Measurements from ENCODE around the gene SMYD4.

The SMYD4 gene

DNA sequence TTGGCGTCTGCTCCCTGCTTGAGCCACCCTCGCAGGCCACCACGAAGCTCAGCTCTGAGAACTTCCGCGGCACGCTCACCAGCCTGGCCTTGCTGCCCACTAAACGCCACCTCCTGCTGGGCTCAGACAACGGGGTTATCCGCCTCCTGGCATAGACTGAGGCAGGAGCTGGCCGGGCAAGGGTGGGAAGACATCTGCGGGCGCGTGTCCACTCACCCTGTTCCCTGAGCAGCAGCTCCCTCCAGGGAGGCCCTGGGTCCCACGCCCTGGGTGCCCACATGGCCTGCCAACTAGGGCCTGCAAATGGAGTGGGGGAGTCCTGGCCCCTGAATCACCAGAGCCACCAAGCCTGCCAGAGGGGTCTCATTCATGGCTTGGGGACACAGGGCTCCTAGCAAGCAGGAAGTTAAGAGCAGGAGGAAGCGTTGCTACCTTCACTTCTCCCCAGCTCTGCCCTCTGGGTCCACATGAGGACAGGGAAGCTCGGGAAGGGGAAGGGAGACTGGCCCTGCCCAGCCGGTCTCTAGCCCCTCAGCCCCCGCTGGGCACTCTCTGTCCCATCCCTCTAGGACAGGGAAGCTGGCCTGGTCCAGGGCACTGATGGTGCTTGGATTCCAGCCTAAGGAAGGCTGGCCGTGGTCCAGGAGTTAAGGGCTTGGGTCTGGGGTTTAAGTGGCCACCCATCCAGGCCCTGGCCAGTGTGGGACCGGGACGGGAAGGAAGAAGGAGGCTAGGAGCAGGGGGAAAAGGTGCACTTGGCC lies 92.0 kb downstream of the SMYD4 start:
- no peak for TF ChIP-seq JUND (IDR thresholded peaks at IDR 0.05; ENCODE audit: low read depth)
- DNase-seq (ENCODE audit: low read depth in 1 of 2, low spot score in 1 of 2), result no peak
- in situ Hi-C loops (cut with HindIII; ENCODE audit: low pct_unique_long_range_greater_than_20kb, low sequenced_read_pairs), result no loop called here

DNA sequence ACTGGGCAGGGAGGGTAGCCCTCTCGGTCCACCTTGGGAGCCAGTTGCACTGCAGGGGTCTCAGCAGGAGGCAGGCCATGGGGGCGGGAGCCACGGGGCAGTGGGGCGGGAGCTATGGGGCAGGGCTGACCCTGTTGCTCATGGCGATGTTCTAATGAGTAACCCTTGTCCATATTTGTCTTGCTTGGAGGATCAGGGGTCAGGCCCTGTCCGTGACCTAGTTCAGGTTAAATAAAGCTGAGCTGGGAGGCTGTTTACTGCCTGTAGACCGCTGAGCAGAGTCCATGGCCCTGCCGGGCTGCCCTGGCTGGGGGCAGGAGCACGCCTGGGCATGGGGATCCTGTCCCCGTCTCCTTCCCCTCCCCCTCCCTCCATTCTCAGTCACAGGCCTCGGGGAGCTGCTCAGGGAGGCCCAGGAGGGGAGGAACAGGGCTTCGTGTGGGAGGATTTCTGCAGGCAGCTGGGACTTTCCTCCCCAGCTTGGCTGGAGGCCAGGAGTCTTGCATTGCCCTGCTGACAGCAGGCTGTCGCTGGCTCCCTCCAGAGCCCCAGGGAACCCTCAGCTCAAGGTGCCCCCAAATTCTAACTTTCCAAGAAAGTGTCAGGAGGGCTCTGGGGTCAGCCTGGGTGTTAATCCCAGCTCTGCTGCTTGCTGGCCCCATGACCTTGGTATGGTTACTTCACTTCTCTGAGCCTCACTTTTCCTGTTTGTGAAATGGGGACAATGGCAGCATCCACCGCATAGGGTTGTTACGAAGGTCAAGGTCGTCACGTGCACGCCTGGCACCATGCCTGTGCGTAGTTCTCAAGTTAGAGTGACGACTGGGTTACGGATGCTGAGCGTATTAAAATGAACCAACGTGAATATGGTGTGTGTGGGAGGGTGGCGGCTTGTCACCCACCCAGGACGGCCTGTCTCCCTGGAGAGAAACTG lies 93.1 kb downstream of the SMYD4 start:
- TF ChIP-seq JUND (IDR thresholded peaks at IDR 0.05; ENCODE audit: low read depth), result no peak
- no peak for DNase-seq (ENCODE audit: low read depth in 1 of 2, low spot score in 1 of 2)
- in situ Hi-C loops (cut with HindIII; ENCODE audit: low pct_unique_long_range_greater_than_20kb, low sequenced_read_pairs), result no loop called here

- in situ Hi-C loops (cut with HindIII; ENCODE audit: low pct_unique_long_range_greater_than_20kb, low sequenced_read_pairs), result no loop called here
- no peak for DNase-seq (ENCODE audit: low read depth in 1 of 2, low spot score in 1 of 2)
- no peak for TF ChIP-seq JUND (IDR thresholded peaks at IDR 0.05; ENCODE audit: low read depth)
Measured at GRCh38 chr17:1735834-1736347, 93.8 kb downstream of the SMYD4 start.

- in situ Hi-C loops (cut with HindIII; ENCODE audit: low pct_unique_long_range_greater_than_20kb, low sequenced_read_pairs), result no loop called here
- TF ChIP-seq JUND (IDR thresholded peaks at IDR 0.05; ENCODE audit: low read depth), result no peak
- no peak for DNase-seq (ENCODE audit: low read depth in 1 of 2, low spot score in 1 of 2)
Measured at GRCh38 chr17:1735418-1735817, 94.3 kb downstream of the SMYD4 start.

GRCh38 chr17:1733759-1734158 lies 95.9 kb downstream of the SMYD4 start:
- in situ Hi-C loops (cut with HindIII; ENCODE audit: low pct_unique_long_range_greater_than_20kb, low sequenced_read_pairs), result no loop called here
- DNase-seq (ENCODE audit: low read depth in 1 of 2, low spot score in 1 of 2), result no peak

GRCh38 chr17:1732833-1733321 lies 96.8 kb downstream of the SMYD4 start:
- no peak for TF ChIP-seq JUND (IDR thresholded peaks at IDR 0.05; ENCODE audit: low read depth)

More at GRCh38 chr17:1733759-1734158, 95.9 kb downstream of the SMYD4 start:
- TF ChIP-seq JUND (IDR thresholded peaks at IDR 0.05; ENCODE audit: low read depth), result no peak

GRCh38 chr17:1732241-1732832 lies 97.4 kb downstream of the SMYD4 start:
- no peak for TF ChIP-seq JUND (IDR thresholded peaks at IDR 0.05; ENCODE audit: low read depth)
- in situ Hi-C loops (cut with HindIII; ENCODE audit: low pct_unique_long_range_greater_than_20kb, low sequenced_read_pairs), result no loop called here
- DNase-seq (ENCODE audit: low read depth in 1 of 2, low spot score in 1 of 2), result no peak

More at GRCh38 chr17:1732833-1733321, 96.8 kb downstream of the SMYD4 start:
- in situ Hi-C loops (cut with HindIII; ENCODE audit: low pct_unique_long_range_greater_than_20kb, low sequenced_read_pairs), result no loop called here
- no peak for DNase-seq (ENCODE audit: low read depth in 1 of 2, low spot score in 1 of 2)

DNA sequence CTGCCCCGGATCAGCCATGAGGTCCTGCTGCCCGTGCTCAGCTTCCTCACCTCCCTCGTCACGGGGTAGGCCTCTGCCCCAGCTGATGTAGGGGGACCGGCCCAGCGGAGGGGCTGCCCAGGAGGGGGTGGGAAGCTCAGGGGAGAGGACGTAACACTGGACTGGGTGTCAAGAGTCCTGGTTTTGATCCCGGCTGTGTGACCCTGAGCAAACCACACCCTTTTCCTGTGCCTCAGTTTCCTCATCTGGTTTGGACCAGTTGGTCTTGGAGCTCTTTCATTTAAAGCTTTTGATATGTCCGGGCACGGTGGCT lies 98.6 kb downstream of the SMYD4 start:
- no peak for TF ChIP-seq JUND (IDR thresholded peaks at IDR 0.05; ENCODE audit: low read depth)
- in situ Hi-C loops (cut with HindIII; ENCODE audit: low pct_unique_long_range_greater_than_20kb, low sequenced_read_pairs), result no loop called here
- DNase-seq (ENCODE audit: low read depth in 1 of 2, low spot score in 1 of 2), result no peak

GRCh38 chr17:1730326-1731193 lies 99.1 kb downstream of the SMYD4 start:
- DNase-seq (ENCODE audit: low read depth in 1 of 2, low spot score in 1 of 2), result no peak
- in situ Hi-C loops (cut with HindIII; ENCODE audit: low pct_unique_long_range_greater_than_20kb, low sequenced_read_pairs), result no loop called here
- TF ChIP-seq JUND (IDR thresholded peaks at IDR 0.05; ENCODE audit: low read depth), result no peak

DNA sequence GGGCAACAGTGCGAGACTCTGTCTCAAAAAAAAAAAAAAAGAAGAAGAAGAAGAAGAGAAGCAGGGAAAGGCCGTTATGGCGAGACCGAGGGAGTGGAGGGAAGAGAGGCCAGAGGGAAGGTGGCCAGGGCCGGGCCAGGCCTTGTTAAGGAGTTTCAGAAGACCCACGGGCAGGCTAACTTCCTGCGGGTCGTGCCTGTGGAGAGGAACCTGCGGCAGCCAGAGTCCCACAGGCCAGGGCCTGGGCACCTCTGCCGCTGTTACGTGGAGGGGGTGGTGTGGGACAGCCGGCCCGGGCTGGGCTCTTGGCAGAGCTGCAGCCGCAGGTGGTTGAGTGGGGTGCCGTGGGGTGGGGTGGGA lies 99.8 kb downstream of the SMYD4 start:
- in situ Hi-C loops (cut with HindIII; ENCODE audit: low pct_unique_long_range_greater_than_20kb, low sequenced_read_pairs), result no loop called here
- DNase-seq (ENCODE audit: low read depth in 1 of 2, low spot score in 1 of 2), result no peak
- no peak for TF ChIP-seq JUND (IDR thresholded peaks at IDR 0.05; ENCODE audit: low read depth)

All from T47D (cell line).